ENCODE measurements around the gene EFR3B.

EFR3B gene

DNA sequence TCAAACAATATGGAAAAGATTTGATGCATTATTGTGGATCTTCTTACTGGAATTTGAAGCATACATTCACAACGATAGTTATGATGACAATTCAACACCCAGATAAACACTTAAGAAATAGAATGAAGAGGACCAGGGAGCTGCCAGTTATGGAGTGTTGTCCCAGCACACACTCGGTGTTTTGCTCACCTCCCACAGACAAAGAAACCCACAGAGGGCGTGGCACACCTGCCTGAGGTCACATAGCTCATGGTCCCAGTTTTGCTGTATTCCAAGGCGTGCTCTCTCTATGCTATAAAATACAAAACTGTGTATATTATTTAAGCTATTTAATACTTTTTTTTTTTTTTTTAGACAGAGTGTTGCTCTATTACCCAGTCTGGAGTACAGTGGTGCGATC lies 31.1 kb downstream of the EFR3B start:
- Histone ChIP-seq H3K4me3 (ENCODE audit: low read length) (no peak overlapping the region), H3F3A (ENCODE audit: control insufficient read depth, insufficient read depth) (no peaks in the 10 kb centered on the region), H3K79me2 (ENCODE audit: control insufficient read depth, low read length) (no peaks in the 10 kb centered on the region), H3K9me2 (replicated peaks; ENCODE audit: control insufficient read depth, low read length) (no peaks in the 10 kb centered on the region), H3K4me1 (ENCODE audit: control insufficient read depth, low read length) (peaks cover 10% of the 10 kb centered on the region), H3K4me2 (ENCODE audit: low read length) (no peak overlapping the region), H3K9me3 (ENCODE audit: control insufficient read depth, insufficient read depth, low read length) (no peaks in the 10 kb centered on the region), H3K27ac (ENCODE audit: low read depth, low read length) (no peak overlapping the region), H4K20me1 (ENCODE audit: control insufficient read depth, insufficient read depth, low read depth, low read length) (no peaks in the 10 kb centered on the region), H3K36me3 (ENCODE audit: control insufficient read depth, low read length) (no peaks in the 10 kb centered on the region), H3K27me3 (ENCODE audit: control insufficient read depth, low read length) (peaks cover 10% of the 10 kb centered on the region)
- TF ChIP-seq, protein P1, sequence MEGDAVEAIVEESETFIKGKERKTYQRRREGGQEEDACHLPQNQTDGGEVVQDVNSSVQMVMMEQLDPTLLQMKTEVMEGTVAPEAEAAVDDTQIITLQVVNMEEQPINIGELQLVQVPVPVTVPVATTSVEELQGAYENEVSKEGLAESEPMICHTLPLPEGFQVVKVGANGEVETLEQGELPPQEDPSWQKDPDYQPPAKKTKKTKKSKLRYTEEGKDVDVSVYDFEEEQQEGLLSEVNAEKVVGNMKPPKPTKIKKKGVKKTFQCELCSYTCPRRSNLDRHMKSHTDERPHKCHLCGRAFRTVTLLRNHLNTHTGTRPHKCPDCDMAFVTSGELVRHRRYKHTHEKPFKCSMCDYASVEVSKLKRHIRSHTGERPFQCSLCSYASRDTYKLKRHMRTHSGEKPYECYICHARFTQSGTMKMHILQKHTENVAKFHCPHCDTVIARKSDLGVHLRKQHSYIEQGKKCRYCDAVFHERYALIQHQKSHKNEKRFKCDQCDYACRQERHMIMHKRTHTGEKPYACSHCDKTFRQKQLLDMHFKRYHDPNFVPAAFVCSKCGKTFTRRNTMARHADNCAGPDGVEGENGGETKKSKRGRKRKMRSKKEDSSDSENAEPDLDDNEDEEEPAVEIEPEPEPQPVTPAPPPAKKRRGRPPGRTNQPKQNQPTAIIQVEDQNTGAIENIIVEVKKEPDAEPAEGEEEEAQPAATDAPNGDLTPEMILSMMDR (IDR thresholded peaks at IDR 0.05; ENCODE audit: low read depth, low read length, poor library complexity, severe bottlenecking): no peak
- no peak for TF ChIP-seq EZH2phosphoT487 (IDR thresholded peaks at IDR 0.05; ENCODE audit: borderline replicate concordance, low read length)

DNA sequence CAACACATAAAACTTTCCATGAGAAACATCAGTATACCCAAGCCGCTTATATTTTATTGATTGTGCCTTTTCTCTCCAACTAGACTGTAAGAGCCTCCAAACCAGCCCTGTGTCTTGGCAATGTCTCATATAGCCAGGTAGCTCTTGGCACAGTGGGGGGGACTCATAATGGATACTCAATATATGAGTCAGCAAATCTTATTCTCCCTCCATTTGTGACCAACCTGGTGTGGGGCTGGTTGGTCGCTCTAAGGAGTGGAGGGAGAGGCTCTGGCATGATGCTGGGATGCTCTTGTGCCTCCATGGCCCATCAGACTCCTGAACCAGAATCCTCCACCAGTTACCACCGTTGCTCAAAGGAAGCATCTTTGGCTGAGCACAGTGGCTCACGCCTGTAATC lies 32.0 kb downstream of the EFR3B start:
- Histone ChIP-seq H3K79me2 (ENCODE audit: control insufficient read depth, low read length) (no peaks in the 10 kb centered on the region), H3K9me2 (replicated peaks; ENCODE audit: control insufficient read depth, low read length) (no peaks in the 10 kb centered on the region), H3K27ac (ENCODE audit: low read depth, low read length) (no peak overlapping the region), H3K4me2 (ENCODE audit: low read length) (no peak overlapping the region), H3F3A (ENCODE audit: control insufficient read depth, insufficient read depth) (no peaks in the 10 kb centered on the region), H4K20me1 (ENCODE audit: control insufficient read depth, insufficient read depth, low read depth, low read length) (no peaks in the 10 kb centered on the region), H3K9me3 (ENCODE audit: control insufficient read depth, insufficient read depth, low read length) (no peaks in the 10 kb centered on the region), H3K4me3 (ENCODE audit: low read length) (no peak overlapping the region), H3K36me3 (ENCODE audit: control insufficient read depth, low read length) (no peaks in the 10 kb centered on the region), H3K4me1 (ENCODE audit: control insufficient read depth, low read length) (peaks cover 10% of the 10 kb centered on the region), H3K27me3 (ENCODE audit: control insufficient read depth, low read length) (peaks cover 18% of the 10 kb centered on the region)
- TF ChIP-seq, protein P1 (IDR thresholded peaks at IDR 0.05; ENCODE audit: low read depth, low read length, poor library complexity, severe bottlenecking): no peak
- no peak for TF ChIP-seq EZH2phosphoT487 (IDR thresholded peaks at IDR 0.05; ENCODE audit: borderline replicate concordance, low read length)

DNA sequence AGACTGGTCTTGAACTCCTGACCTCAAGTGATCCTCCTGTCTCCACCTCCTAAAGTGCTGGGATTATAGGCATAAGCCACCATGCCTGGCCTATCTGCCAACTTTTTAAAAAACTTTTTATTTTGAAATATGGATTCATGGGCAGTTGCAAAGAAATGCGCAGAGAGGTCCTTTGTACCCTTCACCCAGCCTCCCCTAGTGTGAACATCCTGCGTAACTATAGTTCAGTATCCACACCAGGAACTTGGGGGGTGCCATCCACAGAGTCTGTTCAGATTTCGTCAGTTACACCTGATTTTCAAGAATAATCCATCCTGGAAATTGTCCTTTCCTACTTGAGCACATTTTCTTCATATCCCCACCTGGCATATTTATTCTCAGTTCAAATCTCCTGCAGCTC lies 33.0 kb downstream of the EFR3B start:
- peak overlapping the region; percentile 37 for H3K4me2 ChIP-seq (ENCODE audit: low read length)

More for the DNA sequence above, 33.0 kb downstream of the EFR3B start:
- H3K4me1 ChIP-seq (ENCODE audit: control insufficient read depth, low read length): peaks cover 10% of the 10 kb centered on the region
- no peak overlapping the region for H3K27ac ChIP-seq (ENCODE audit: low read depth, low read length)
- H3K27me3 ChIP-seq (ENCODE audit: control insufficient read depth, low read length): peaks cover 23% of the 10 kb centered on the region
- H3K4me3 ChIP-seq (ENCODE audit: low read length): peak overlapping the region; percentile 11; the same call in 1 of the 2 replicates
- no peaks in the 10 kb centered on the region for H3K79me2 ChIP-seq (ENCODE audit: control insufficient read depth, low read length)
- TF ChIP-seq, protein P1 (IDR thresholded peaks at IDR 0.05; ENCODE audit: low read depth, low read length, poor library complexity, severe bottlenecking): no peak
- TF ChIP-seq EZH2phosphoT487 (IDR thresholded peaks at IDR 0.05; ENCODE audit: borderline replicate concordance, low read length): no peak
- no peaks in the 10 kb centered on the region for H3K9me3 ChIP-seq (ENCODE audit: control insufficient read depth, insufficient read depth, low read length)
- no peaks in the 10 kb centered on the region for H3K9me2 ChIP-seq (replicated peaks; ENCODE audit: control insufficient read depth, low read length)
- H3K36me3 ChIP-seq (ENCODE audit: control insufficient read depth, low read length): no peaks in the 10 kb centered on the region
- H4K20me1 ChIP-seq (ENCODE audit: control insufficient read depth, insufficient read depth, low read depth, low read length): no peaks in the 10 kb centered on the region
- no peaks in the 10 kb centered on the region for H3F3A ChIP-seq (ENCODE audit: control insufficient read depth, insufficient read depth)
